Measurements from ENCODE around the gene CASQ2. TPM values are rescaled to one million over a fixed set of nuclear protein-coding genes. Genes with fewer than 3 reads are reported as not detected.

The CASQ2 gene
- total RNA-seq, 1 experiment from 2014 or later = not detected

GRCh38 chr1:115727706-115728249, 40.7 kb downstream of the CASQ2 start:
- no TSS peak for BruUV-seq (replicated peaks)
- no peak for DNase-seq (ENCODE audit: low read depth, low spot score)

More at GRCh38 chr1:115727706-115728249, 40.7 kb downstream of the CASQ2 start:
- H3K4me2 ChIP-seq (ENCODE audit: low read length) = no peak overlapping the region
- H3K9ac ChIP-seq (ENCODE audit: low read length) = no peak overlapping the region
- intact Hi-C loops (cut with micrococcal nuclease) = no loop called here
- no peak for ATAC-seq
- H3K36me3 ChIP-seq (ENCODE audit: control insufficient read depth in 1 of 2, insufficient read depth in 2 of 2, low read length in 2 of 2) = no peaks in the 10 kb centered on the region
- no peaks in the 10 kb centered on the region for H3K9me3 ChIP-seq (ENCODE audit: control insufficient read depth in 1 of 2, insufficient read depth in 1 of 2, low read depth in 1 of 2, low read length in 2 of 2)
- H3K9me2 ChIP-seq (ENCODE audit: insufficient read depth) = no peaks in the 10 kb centered on the region
- H3K4me1 ChIP-seq (ENCODE audit: control insufficient read depth in 1 of 2, insufficient read depth in 2 of 2, low read length in 2 of 2) = no peaks in the 10 kb centered on the region
- H3K4me3 ChIP-seq (replicated peaks in 1 of 2; ENCODE audit: low read depth in 1 of 2, low read length in 2 of 2) = no peak overlapping the region
- no peaks in the 10 kb centered on the region for H3K79me2 ChIP-seq (ENCODE audit: insufficient read depth, low read length)
- H3K27me3 ChIP-seq (ENCODE audit: insufficient read depth, low read length) = no peaks in the 10 kb centered on the region
- POLR2A ChIA-PET = no interaction called here
- RAD21 ChIA-PET (ENCODE audit: low non-redundant PET in 1 of 2, low total read pairs in 2 of 2, uncharacterized antibody in 2 of 2, unreplicated experiment in 2 of 2) = no interaction called here
- CTCF ChIA-PET = no interaction called here
- H4K20me1 ChIP-seq (ENCODE audit: insufficient read depth) = no peaks in the 10 kb centered on the region
- H2AFZ ChIP-seq (ENCODE audit: low read depth, low read length, poor library complexity, severe bottlenecking) = no peak overlapping the region
- no peak overlapping the region for H3K27ac ChIP-seq (ENCODE audit: low read depth, low read length)
- no peak for TF ChIP-seq CTCF (IDR thresholded peaks at IDR 0.05 in 2 of 3, conservative IDR thresholded peaks at IDR 0.05 in 1 of 3; ENCODE audit: borderline replicate concordance in 1 of 3, insufficient read depth in 1 of 3, low read depth in 2 of 3, low read length in 2 of 3)
- no peak for TF ChIP-seq FOSL1 (IDR thresholded peaks at IDR 0.05; ENCODE audit: low read depth)
- no peak for TF ChIP-seq RAD21 (IDR thresholded peaks at IDR 0.05; ENCODE audit: low read depth)
- TF ChIP-seq CEBPB (IDR thresholded peaks at IDR 0.05; ENCODE audit: low read depth) = no peak
- no peak for TF ChIP-seq ELF1 (IDR thresholded peaks at IDR 0.05; ENCODE audit: borderline replicate concordance, low read depth)
- no peak for TF ChIP-seq TCF7L2 (IDR thresholded peaks at IDR 0.05; ENCODE audit: borderline replicate concordance, extremely low read depth, insufficient read depth, insufficient read length)
- TF ChIP-seq ZNF274 (IDR thresholded peaks at IDR 0.05; ENCODE audit: low read depth, low read length) = no peak
- no peak for TF ChIP-seq EGR1 (IDR thresholded peaks at IDR 0.05; ENCODE audit: low read depth)
- TF ChIP-seq SRF (IDR thresholded peaks at IDR 0.05; ENCODE audit: low read depth) = no peak
- no peak for TF ChIP-seq EZH2 (IDR thresholded peaks at IDR 0.05)
- TF ChIP-seq YY1 (IDR thresholded peaks at IDR 0.05; ENCODE audit: extremely low read depth, insufficient replicate concordance, low read depth, low read length) = no peak
